Glomerular visceral epithelial cell (primary cell): ENCODE data around the gene PARD6B.
"Not testable (repeated sequence)": the region's sequence is repeated elsewhere in the genome, so short reads cannot be mapped to it uniquely, and the experiment has no call there.

Experiments
- DNase-seq: peaks from one replicate; pipeline ENCODE4 v3.0.0-alpha.2; 2016; ENCODE audit errors: extremely low spot score

The PARD6B gene

DNA sequence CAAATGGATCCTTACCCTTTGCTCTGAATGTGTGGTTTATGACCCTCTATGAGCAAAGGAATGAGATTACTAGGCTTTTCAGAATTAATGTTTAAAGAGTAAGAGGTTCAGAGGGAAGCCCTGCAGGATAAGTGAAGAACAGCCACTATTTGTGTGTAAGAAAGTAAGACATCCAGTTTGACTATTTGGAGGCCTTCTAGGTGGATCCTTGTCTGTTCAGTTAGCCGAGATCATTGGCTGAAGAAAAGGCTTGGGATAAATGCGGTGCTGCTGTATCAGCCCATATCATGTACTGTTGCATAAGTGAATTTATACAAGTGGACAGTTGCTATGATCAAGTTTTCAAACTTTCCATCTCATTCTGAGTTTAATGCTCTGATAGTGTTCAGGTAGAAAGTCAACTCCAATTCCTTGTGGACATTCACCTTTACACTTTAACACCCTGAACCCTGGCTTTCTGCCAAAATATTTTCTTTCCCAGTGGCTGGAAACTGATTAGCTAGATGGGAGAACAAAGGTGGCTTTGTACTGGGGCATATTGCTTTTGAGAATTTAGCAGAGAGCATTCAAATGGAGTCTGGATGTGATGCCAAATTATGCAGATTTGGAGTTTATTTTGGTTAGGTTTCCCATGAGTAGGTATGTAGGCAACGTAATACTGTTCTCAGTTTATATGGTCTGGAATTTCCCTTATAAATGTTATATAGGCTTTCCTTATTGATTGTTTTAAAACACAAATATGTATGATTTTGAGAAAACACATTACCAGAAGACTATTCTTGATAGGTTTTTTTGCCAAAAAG is 15.0 kb downstream of the PARD6B start:
- peak; percentile 41 for DNase-seq

DNA sequence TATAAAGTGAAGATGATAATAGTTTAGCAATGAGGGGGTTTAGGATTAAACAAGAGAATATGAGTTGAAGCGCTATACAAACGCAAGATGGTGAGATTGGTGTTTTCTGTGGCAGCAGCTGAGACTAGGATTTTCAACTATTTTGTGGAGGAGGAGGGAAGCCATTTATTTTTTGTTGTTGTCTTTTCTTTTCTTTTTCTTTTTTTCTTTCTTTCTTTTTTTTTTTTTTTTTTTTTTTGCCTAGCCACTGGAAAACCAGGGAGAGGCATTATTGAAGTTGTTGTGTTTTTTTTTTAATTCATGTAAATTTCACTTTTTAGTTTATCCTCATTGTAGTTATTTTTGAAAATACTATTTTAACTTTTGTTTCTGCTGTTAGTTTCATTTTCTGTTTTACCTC is 15.9 kb downstream of the PARD6B start:
- DNase-seq = no peak

DNA sequence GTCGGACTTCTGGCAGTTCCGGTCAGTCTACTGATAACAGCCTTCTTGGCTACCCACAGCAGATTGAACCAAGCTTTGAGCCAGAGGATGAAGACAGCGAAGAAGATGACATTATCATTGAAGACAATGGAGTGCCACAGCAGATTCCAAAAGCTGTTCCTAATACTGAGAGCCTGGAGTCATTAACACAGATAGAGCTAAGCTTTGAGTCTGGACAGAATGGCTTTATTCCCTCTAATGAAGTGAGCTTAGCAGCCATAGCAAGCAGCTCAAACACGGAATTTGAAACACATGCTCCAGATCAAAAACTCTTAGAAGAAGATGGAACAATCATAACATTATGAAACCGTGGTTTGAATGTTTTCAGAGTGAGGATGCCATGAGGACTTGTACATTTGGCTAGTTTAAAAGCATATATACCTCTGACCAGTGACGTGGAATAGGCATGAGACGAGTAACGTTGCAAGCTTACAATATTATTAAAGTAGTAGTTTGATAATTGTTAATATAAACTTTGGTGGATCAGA is 18.8 kb downstream of the PARD6B start:
- DNase-seq = no peak

DNA sequence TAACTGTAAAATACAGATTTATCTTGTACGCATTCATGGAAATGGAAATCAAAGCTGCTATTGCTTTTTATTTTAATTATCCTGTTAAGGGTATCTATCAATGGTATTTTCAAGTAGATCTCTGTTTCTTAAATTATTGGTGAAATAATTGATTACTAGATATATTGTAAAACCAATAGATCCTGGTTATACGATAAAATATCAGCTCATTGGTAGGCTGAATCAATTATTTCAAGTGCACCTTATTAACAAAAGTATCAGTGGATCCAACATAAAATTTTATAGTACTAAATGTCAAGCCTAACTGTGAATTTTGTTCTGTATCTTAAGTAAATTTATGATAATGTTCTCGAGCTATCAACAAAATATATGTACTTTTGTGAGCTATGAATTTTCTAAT is 21.8 kb downstream of the PARD6B start:
- no peak for DNase-seq

DNA sequence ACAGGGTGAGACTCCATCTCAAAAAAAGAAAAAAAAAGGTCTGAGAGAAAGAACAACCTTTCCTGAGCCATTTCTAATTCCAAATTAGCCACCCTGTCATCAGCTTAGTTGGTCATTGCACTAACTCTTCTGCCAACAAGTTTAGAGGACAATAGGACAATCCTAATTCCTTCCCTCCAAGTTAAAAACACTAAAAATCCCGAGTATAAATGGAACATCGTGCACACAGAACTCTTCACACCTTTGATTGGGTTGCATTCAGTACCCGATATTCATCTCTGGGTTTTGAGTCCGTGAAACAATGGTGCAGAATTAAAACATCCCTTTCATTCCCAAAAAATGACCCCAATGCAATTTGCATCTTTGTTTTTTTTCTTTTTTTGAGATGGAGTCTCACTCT is 23.0 kb downstream of the PARD6B start:
- DNase-seq = no peak

DNA sequence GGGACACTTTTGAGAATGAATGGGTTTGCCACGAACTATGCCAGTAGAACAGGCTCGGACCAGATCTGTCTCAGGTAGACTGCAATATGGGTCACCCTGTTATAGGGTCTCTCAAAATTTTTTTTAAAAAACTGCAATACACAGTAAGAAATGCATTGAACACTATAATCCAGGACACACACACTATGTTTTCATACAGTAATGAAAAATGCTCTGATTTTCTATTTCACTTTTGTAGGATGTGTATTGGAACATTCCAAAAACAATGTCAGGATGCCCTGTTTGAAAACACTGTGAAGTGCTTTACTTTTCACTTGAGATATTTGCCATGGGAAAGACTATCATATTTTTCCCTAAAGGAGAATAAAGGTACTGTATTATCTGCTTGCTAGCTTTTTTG is 25.1 kb downstream of the PARD6B start:
- no peak for DNase-seq

DNA sequence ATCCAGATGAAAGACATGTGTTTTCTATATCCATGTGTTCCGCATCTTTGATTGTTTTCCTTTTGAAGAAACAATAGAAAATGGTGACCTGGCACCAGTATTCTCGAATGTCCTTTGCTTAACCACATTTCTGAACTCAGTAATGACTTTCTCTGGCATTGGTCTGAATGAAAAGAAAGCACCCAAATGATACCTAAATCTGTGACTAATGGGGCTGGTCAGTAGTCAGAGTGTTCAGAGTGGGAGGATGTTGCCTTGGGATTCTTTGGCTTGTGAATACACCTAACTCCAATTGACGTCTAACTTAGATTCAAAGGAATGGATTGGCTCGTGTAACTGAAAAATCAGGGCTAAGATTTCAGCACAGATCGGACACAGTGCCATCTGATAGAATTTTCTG is 27.1 kb downstream of the PARD6B start:
- DNase-seq = no peak

DNA sequence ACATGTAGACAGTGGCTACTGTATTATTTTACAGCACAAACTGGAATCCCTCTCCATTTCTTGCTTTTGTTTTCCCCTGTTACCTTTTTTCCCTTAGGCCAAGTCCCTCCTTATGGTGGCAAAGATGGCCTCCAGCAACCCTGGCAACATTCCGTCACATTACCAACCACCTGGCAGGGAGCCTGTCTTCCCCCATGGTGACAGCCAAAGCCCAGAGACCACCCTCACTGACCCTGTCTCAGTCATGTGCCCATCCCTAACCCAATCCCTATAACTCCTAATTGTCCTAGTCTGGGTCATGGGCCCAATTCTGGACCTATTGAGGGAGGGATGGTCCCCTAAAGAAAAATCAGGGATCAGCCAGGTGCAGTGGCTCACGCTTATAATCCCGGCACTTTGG is 27.6 kb downstream of the PARD6B start:
- no peak for DNase-seq

DNA sequence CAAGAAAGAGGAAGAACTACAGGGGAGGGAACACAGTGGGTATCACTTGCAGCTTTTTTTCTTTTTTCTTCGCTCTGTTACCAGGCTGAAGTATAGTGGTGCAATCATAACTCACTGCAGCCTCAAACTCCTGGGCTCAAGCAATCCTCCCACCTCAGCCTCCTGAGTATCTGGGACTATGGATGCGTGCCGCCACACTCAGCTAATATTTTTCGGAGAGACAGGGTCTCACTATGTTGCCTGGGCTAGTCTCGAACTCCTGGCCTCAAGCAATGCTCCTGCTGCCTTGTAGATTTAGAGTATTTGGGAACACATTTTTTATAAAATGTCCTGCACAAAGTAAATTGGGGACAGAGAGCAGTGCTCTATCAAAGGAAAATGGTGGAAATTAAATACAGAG is 28.3 kb downstream of the PARD6B start:
- DNase-seq = no peak

DNA sequence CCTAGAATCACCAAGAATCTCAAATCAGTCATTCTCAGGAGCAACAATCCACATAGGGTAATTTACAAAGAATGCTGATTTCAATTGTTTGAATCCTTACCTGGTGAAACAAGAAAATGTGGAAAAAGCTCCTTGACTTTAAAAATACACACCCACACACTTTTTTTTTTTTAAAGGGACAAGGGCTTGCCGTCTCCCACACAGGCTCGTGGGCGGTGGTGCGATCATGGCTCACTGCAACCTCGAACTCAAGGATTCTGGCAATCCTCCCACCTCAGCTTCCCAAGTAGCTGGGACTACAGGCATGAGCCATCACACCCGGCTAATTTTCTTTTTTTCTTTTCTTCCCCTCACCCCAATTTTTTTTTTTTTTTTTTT is 30.7 kb downstream of the PARD6B start:
- peak; percentile 87 for DNase-seq

DNA sequence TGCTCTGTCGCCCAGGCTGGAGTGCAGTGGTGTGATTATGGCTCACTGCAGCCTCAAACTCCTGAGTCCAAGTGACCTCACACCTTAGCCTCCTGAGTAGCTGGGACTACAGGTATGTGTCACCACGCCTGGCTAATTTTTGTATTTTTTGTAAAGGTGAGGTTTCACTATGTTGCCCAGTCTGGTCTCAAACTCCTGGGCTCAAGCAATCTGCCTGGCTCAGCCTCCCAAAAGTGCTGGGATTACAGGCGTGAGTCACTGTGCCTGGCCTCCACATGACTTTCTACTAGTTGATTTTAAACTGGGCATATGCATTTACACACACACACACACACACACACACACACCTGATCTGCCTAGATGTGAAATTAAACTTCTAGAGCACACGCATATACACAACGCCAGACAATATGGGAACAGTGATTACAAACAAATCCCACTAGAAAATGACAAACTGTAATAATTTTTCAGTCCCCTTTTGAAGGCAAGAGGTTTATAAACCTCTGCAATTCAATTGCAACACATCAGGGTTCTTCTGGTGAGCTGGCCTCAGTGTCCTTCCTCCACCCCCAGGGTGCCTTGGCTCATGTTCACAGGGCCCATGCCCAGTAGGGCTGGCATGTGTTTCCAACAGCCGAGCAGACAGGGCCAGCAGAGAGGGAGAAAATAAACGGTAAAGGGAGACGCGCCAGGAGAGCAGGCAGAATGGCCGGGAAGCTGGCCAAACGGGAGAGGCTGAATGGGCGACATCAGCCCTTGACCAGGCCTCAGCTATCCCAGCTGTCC is 31.2 kb downstream of the PARD6B start:
- DNase-seq = peak; percentile 75

DNA sequence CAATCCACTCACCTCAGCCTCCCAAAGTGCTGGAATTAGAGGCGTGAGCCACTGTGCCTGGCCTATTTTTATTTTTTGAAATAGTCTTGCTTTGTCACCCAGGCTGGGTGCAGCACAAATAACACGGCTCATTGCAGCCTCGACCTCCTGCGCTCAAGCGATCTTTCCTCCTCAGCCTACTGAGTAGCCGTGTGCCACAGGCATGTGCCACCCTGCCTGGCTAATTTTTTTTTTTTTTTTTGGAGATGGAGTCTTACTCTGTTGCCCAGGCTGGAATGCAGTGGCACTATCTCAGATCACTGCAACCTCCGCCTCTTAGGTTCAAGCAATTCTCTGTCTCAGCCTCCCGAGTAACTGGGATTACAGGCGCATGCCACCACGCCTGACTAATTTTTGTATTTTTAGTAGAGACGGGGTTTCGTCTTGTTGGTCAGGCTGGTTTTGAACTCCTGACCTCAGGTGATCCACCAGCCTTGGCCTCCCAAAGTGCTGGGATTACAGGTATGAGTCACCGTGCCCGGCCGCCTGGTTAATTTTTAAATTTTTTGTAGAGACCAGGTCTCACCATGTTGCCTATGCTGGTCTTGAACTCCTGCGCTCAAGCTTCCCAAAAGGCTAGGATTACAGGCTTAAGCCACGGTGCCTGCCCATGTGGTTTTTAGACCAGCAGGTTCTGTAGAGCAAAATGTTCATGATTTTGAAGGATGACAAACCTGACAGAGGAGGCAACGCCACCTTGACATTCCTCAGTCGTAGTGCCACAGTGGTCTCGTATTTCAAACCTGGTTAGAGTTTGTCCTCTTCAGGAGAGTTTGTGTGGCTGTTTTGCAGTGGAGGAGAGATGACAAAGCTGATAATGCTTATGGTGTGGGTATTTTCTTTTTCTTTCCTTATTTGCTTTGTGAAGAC is 32.4 kb downstream of the PARD6B start:
- peak; percentile 45 for DNase-seq

DNA sequence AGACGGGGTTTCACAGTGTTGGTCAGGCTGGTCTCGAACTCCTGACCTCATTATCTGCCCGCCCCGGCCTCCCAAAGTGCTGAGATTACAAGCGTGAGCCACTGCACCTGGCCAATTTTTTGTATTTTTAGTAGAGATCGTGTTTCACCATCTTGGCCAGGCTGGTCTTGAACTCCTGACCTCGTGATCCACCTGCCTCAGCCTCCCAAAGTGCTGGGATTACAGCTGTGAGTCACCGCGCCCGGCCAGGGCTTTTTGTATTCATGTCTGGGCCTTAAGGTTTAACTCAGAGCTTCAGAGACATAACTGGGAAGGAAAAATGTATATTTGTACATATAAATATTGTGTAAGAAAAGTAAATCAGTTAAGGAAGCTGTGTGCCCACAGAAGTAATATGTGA is 33.9 kb downstream of the PARD6B start:
- not testable (repeated sequence) for DNase-seq

DNA sequence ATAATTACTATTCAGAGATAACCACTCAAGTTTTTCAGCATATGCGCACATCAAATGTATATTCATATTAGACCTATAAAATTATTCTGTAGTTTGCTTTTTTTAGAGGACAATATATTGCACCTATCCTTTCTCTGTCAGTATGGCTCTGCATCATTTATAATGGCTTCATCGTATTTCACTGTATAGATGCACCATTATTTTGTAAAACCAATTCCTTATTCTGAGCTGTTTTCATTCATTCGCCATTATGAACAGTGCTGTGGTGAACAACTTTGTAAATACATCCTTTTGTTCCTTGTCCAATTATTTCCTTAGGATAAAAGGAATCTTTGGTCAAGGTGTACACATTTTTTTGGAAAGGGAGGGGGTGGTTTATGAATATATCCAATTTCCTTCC is 34.3 kb downstream of the PARD6B start:
- no peak for DNase-seq

DNA sequence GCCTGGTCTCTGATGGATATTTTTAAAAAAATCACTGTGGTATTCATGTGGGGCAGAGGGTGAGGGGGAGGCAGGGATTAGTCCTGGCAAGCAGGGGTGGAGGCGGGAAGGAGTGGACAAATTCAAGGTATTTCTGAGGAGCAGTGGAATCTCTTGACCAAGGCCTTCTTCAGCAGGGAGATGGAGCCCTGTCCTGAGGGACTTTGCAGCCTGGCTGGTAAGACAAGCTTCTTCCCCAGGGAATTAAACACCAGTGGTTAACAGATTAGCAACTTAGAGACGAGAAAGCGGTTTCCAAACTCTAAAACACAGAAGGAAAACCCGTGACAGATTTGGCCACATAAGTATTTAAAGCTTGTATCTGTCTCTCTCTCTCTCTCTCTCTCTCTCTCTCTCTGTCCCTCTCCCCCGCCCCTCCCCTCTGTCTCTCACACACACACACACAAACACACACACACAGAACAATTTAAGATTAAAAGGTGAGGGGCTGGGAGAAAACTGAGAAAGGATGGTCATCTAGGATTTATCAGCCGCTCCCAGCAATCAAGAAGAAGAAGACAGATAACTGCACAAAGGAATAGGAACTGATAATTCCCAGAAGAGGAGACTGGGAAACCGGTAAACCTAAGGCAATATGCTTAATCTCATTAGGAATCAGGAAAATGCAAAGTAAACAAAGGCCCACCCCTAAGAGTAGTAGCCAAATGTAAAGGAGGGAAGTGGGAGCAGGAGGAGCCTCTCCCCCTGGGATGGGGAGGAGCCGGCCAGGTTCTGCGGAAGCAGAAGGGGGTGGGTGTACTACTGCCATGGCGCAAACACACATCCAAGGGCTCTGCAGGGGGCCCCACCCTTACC is 35.8 kb downstream of the PARD6B start:
- DNase-seq = not testable (repeated sequence)

DNA sequence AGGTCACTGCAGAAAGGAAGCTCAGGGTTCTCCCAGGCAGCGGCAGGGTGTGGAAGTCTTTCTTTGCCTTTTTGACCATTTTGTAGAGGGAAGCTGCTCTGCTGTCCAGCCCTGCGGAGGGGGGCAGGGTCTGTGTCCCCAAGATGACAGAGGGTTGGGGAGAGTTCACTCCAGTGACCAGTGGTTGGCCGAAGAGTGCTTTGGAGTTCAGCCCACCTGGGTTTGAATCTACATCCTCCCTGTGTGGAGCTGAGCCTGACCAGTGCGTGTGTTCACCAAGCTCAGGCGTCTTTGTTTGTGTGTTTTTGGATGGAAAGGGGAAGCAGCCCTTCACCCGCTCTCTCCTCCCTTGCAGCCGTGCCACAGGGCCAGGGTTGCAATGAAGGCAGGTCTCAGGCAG is 37.6 kb downstream of the PARD6B start:
- not testable (repeated sequence) for DNase-seq

DNA sequence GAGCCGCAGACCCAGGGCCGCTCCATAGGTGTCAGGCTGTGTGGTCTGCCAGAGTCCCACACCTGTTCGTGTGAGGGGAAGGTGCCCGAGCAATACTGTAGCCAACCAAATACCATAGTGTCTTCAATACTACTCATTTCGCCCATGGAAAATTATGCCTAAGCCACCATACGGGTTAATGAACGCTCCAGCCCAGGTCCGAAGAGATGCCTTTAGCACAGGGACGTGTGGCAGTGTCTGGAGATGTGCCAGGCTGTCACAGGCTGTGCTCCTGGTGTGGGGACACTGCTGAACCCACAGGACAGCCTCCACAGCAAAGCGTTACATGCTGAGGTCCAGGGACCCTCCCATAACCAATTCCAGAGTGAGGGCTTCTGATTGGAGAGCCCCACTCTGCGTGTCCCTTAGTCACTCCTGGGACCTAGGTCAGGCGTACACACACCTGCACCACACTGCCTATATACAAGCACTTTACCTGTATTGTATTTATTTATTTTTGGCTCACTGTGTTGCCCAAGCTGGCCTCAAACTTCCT is 38.2 kb downstream of the PARD6B start:
- DNase-seq = not testable (repeated sequence)

DNA sequence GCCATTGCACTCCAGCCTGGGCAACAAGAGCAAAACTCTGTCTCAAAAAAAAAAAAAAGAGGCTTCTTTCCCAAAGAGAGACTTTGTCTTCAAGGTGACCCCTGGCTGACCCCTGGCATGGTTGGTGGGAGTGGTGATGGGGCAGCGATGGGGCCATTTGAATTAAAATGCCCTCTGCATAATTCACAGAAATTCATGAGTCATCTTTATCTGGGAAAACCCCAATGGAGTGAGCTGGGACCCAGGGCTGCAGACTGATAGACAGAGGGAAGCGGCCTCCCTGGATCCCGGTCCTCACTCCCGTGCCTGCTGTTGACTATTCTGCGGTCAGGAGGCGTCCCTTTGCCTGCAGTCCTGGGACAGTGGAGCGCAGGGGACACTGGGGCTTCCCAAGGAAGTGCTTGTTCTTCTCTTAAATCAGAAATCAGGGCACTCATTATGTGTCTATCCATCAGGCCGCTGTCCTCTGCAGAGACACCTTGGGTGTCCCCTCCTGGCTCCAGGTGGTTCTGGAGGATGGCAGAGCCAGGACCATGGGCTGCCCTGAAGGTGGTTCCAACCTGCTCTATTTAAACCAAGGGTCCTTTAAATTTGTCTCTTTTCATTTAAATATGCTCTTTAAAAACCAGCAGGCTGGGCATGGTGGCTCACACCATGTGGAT is 40.2 kb downstream of the PARD6B start:
- peak; percentile 67 for DNase-seq

DNA sequence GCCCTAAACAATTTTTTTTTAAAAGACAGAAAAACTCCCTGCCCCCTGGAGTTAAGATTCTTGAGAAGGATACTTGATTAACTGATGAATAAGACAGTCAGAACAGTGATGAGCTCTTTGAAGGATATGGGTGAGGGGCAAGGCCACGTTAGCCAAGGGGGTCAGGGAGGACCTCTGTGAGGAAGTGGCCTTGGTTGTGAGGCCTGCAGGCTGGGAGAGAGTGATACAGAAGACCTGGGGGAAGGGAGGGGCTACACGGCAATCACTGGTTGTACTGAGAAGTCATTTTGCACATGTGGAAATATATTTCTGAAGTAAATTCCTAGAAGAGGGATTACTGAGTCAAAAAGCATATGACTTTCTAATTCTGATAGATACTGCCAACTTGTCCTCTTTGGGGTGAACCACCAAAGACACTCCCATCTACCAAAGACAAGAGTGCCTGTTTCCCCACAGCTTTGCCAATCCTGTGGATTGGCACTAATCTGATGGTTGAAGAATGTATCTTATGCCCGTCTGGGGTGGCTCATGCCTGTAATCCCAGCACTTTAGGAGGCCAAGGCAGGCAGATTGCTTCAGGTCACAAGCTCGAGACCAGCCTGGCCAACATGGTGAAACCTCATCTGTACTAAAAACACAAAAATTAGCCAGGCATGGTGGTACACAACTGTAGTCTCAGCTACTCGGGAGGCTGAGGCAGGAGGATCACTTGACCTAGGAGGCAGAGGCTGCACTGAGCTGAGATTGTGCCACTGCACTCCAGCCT is 41.2 kb downstream of the PARD6B start:
- DNase-seq = no peak
